ENCODE data around the gene PITPNC1.
"Not testable (repeated sequence)": the region's sequence is repeated elsewhere in the genome, so short reads cannot be mapped to it uniquely, and the experiment has no call there.

The PITPNC1 gene

GRCh38 chr17:67693811-67694210 is 316.7 kb downstream of the PITPNC1 start:
- no peak overlapping the region for H3K4me3 ChIP-seq (ENCODE audit: low read depth, low read length)

GRCh38 chr17:67696347-67696746 is 319.3 kb downstream of the PITPNC1 start:
- no peak overlapping the region for H3K4me3 ChIP-seq (ENCODE audit: low read depth, low read length)
- TF ChIP-seq CTCF (IDR thresholded peaks at IDR 0.05; ENCODE audit: low read depth, low read length): no peak

More at GRCh38 chr17:67693811-67694210, 316.7 kb downstream of the PITPNC1 start:
- TF ChIP-seq CTCF (IDR thresholded peaks at IDR 0.05; ENCODE audit: low read depth, low read length): no peak

GRCh38 chr17:67696853-67697498 is 319.9 kb downstream of the PITPNC1 start:
- TF ChIP-seq CTCF (IDR thresholded peaks at IDR 0.05; ENCODE audit: low read depth, low read length): no peak
- H3K4me3 ChIP-seq (ENCODE audit: low read depth, low read length): no peak overlapping the region

GRCh38 chr17:67700037-67700724 is 323.1 kb downstream of the PITPNC1 start:
- TF ChIP-seq CTCF (IDR thresholded peaks at IDR 0.05; ENCODE audit: low read depth, low read length): no peak
- H3K4me3 ChIP-seq (ENCODE audit: low read depth, low read length): no peak overlapping the region

- no peak overlapping the region for H3K4me3 ChIP-seq (ENCODE audit: low read depth, low read length)
- no peak for TF ChIP-seq CTCF (IDR thresholded peaks at IDR 0.05; ENCODE audit: low read depth, low read length)
Measured at GRCh38 chr17:67700725-67701119, 323.6 kb downstream of the PITPNC1 start.

- H3K4me3 ChIP-seq (ENCODE audit: low read depth, low read length): not testable (repeated sequence)
Measured at GRCh38 chr17:67702861-67703260, 325.8 kb downstream of the PITPNC1 start.

GRCh38 chr17:67707442-67707841 is 330.4 kb downstream of the PITPNC1 start:
- no peak for TF ChIP-seq CTCF (IDR thresholded peaks at IDR 0.05; ENCODE audit: low read depth, low read length)

More at GRCh38 chr17:67707442-67707841, 330.4 kb downstream of the PITPNC1 start:
- no peak overlapping the region for H3K4me3 ChIP-seq (ENCODE audit: low read depth, low read length)

Data from WI38 (cell line).